Measurements from ENCODE around the gene TRIM60.
"Not testable (repeated sequence)": the region's sequence is repeated elsewhere in the genome, so short reads cannot be mapped to it uniquely, and the experiment has no call there.

TRIM60 gene

DNA sequence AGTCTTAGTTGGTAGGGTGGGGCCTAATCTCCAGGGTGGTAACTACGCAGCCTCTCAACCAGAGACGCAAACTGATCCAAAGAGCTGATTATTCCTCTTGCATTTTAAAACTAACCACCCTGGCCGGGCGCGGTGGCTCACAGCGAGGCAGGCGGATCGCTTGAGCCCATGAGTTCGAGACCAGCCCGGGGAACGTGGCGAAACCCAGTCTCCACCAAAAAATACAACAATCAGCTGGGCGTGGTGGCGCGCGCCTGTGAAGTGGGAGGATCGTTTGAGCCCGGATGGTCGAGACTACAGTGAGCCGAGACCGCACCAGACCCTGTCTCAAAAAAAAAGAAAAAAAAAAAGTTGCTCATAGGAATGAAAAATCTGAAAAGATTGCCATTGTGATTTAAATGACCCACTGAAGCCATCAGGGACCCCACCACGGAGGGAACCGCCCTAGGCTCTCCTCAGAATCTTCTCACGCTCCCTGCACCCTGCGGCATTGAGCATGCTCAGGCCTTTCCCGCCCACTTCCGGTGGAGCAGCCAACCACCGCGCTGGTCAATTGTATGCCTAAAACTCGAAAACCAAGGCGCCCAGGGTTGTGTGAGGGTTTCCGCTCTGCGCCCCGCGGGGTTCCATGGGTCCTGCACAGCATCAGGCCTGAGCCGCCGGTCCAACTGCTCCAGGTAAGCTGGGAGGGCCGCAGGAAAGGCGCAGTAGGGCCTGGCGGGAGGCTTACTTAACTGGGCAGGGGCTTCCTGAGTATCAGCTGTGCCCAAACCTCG is at the start of gene TRIM60:
TRIM60 (plus strand) TSS at position 564 of the 776 bp plus-strand sequence. CDS start 8,074 bp downstream, outside the sequence.
- no peak for DNase-seq (ENCODE audit: low spot score)

GRCh38 chr4:164989471-164989870 is 42.3 kb upstream of the TRIM60 start:
- DNase-seq (ENCODE audit: low spot score) = no peak

DNA sequence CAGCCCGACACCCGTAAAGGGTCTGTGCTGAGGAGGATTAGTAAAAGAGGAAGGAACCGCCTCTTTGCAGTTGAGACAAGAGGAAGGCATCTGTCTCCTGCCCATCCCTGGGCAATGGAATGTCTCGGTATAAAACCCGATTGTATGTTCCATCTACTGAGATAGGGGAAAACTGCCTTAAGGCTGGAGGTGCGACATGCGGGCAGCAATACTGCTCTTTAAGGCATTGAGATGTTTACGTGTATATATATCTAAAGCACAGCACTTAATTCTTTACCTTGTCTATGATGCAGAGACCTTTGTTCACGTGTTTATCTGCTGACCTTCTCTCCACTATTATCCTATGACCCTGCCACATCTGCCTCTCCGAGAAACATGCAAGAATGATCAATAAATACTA is 41.0 kb upstream of the TRIM60 start:
- not testable (repeated sequence) for DNase-seq (ENCODE audit: low spot score)

DNA sequence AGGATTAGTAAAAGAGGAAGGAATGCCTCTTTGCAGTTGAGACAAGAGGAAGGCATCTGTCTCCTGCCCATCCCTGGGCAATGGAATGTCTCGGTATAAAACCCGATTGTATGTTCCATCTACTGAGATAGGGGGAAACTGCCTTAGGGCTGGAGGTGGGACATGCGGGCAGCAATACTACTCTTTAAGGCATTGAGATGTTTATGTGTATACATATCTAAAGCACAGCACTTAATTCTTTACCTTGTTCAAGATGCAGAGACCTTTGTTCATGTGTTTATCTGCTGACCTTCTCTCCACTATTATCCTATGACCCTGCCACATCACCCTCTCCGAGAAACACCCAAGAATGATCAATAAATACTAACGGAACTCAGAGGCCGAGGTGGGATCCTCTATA is 35.7 kb upstream of the TRIM60 start:
- not testable (repeated sequence) for DNase-seq (ENCODE audit: low spot score)

GRCh38 chr4:164997324-164997723 is 34.5 kb upstream of the TRIM60 start:
- DNase-seq (ENCODE audit: low spot score) = no peak

GRCh38 chr4:164997941-164998340 is 33.9 kb upstream of the TRIM60 start:
- no peak for DNase-seq (ENCODE audit: low spot score)

DNA sequence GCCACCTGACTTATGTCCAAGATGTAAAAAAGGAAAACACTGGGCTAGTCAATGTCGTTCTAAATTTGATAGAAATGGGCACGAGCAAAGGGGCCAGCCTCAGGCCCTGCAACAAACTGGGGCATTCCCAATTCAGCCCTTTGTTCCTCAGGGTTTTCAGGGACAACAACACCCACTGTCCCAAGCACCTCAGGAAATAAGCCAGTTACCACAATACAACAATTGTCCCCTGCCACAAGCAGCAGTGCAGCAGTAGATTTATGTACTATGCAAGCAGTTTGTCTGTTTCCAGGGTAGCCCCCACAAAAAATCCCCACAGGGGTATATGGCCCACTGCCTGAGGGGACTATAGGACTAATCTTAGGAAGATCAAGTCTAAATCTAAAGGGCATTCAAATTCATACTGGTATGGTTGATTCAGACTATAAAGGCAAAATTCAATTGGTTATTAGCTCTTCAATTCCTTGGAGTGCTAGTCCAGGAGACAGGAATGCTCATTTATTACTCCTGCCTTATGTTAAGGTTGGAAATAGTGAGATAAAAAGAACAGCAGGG is 33.2 kb upstream of the TRIM60 start:
- not testable (repeated sequence) for DNase-seq (ENCODE audit: low spot score)

GRCh38 chr4:165001957-165002356 is 29.8 kb upstream of the TRIM60 start:
- not testable (repeated sequence) for DNase-seq (ENCODE audit: low spot score)

- DNase-seq (ENCODE audit: low spot score) = no peak
Observed at GRCh38 chr4:165005352-165005925, 26.4 kb upstream of the TRIM60 start.

- no peak for DNase-seq (ENCODE audit: low spot score)
Observed at GRCh38 chr4:165006456-165006855, 25.3 kb upstream of the TRIM60 start.

DNA sequence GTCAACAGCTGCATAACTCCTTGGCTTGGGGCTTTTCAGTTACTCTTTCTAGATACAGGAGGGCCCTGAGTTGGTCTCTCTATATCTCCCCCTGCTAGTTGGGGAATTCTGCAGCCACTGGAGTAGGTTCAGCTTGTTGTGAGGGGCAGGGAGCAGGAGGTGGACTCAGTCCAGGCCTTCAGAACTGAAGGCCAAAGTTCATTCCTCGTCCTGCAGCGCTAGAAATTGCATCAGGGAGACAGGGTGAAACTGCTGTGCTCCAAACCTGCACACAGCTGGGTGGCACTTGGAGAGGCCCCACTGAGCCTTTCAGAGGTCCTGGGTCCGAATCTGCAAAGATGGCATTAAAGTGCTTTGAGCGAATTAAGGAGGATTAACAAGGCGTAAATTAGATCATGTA is 24.9 kb upstream of the TRIM60 start:
- no peak for DNase-seq (ENCODE audit: low spot score)

DNA sequence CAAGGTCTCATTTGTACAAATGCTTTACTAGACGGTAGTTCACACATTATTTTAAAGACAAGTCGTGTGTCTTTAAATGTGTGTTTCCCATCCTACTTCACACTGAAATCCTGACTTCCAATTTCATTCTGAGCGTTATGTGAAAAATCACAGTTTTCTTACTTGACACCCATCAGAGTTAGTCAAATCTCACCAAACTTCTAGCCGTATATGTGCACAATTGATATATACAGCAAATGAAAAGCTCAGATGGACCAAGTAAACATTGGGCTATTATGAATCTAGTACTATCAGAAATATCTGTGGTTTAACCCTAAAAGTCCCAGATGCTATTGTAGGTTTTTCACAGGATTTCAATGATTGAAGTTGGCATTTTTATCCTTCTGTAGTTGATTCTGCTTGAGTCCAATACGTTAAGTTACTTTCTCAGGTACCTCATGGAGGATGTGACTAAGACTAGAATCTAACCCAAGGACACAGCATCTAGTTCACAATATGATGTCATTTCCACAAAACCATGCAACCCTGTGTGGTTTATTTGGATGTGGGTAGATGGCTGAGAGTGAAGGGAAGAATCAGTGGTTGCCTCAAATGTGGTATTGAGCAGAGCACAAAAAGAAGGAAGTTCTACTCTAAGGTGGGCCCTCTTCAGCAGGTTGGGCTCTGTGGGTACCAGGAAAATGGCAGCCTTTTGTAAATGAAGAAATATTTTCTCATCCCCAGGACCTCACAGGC is 22.1 kb upstream of the TRIM60 start:
- no peak for DNase-seq (ENCODE audit: low spot score)

DNA sequence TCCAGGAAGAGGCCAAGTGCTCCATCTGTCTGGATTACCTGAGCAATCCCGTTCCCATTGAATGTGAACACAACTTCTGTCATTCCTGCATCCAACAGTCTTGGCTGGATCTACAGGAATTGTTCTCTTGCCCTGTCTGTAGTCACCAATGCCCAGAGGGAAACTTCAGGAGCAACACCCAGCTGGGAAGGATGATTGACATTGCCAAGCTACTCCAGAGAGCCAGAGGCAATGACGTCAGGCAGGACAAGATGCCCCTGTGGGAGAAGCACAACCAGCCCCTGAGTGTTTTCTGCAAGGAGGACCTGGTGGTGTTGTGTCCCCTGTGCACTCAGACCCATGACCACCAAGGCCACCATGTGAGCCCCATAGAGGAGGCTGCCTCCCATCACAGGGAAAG is 21.3 kb upstream of the TRIM60 start:
- no peak for DNase-seq (ENCODE audit: low spot score)

GRCh38 chr4:165010991-165011390 is 20.8 kb upstream of the TRIM60 start:
- no peak for DNase-seq (ENCODE audit: low spot score)

DNA sequence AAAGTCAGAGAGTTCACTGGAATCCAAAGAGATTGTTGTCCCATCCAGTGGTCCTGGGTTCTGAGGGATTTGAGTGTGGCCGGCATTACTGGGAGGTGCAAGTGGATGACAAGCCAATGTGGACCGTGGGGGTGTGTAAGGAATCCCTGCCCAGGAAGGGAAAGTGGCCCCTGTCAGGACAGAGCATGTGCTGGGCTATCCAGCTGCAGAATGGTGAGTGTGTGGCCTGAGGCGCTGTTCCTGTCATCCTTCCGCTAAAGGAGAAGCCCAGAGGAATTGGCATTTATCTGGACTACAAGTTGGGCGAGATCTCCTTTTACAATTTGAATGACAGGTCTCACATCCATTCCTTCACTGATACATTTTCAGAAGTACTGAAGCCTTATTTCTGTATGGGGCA is 20.4 kb upstream of the TRIM60 start:
- DNase-seq (ENCODE audit: low spot score) = no peak

DNA sequence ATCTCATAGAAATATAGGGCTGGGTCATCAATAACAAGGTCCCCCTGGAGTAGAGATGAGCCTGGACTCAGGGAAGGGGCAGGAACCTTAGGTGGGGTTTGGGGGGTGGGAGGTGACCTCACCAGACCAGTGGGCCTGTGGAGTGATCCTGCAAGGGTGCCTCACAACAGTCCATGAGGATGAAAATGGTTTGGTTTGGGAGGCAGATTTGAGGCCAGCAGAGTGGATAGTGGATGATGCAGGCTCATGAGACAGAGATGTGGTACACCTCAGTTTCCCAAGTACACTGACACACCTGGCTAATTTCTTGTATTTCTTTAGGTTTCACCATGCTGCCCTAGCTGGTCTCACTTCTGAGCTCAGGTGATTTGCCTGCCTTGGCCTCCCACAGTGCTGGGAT is 18.1 kb upstream of the TRIM60 start:
- no peak for DNase-seq (ENCODE audit: low spot score)

DNA sequence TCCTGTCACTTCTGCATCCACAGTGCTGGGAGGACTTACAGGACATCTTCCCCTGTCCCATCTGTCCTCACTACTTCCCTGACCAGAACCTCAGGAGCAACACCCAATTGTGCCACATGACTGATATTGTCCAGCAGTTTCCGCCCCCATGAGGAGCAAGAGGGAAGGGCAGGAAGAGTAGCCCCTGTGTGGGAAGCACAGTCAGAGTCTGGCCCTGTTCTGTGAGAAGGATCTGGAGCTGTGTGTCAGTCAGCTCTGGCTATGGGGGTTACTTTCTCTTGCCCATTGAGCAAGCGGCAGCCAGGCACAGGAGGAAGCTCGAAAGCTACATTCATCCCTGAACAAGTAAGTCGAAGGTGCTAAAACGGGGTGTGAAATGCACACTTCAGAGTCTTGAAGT is 14.8 kb upstream of the TRIM60 start:
- DNase-seq (ENCODE audit: low spot score) = no peak

DNA sequence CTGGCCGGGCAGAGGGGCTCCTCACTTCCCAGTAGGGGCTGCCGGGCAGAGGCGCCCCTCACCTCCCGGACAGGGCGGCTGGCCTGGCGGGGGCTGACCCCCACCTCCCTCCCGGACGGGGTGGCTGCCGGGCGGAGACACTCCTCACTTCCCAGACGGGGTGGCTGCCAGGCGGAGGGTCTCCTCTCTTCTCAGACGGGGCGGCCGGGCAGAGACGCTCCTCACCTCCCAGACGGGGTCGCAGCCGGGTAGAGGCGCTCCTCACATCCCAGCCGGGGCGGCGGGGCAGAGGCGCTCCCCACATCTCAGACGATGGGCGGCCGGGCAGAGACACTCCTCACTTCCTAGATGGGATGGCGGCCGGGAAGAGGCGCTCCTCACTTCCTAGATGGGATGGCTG is 11.8 kb upstream of the TRIM60 start:
- DNase-seq (ENCODE audit: low spot score) = not testable (repeated sequence)

DNA sequence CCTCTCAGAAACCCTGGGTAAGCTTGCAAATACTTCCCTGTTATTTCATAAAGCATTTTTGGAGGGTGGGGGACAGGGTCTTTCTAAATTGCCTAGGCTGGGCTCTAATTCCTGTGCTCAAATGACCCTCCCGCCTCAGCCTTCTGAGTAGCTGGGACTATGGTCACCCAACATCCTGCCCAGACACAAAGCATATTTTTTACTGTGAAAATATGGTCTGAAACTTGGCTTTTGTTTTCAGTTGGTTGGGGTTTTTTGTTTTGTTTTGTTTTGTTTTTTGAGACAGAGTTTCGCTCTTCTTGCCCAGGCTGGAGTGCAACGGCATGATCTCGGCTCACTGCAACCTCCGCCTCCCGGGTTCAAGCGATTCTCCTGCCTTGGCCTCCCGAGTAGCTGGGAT is 6.0 kb upstream of the TRIM60 start:
- DNase-seq (ENCODE audit: low spot score) = not testable (repeated sequence)

GRCh38 chr4:165027762-165028402 is 3.9 kb upstream of the TRIM60 start:
- no peak for DNase-seq (ENCODE audit: low spot score)

GRCh38 chr4:165048170-165048569 is 16.4 kb downstream of the TRIM60 start:
- no peak for DNase-seq (ENCODE audit: low spot score)

DNA sequence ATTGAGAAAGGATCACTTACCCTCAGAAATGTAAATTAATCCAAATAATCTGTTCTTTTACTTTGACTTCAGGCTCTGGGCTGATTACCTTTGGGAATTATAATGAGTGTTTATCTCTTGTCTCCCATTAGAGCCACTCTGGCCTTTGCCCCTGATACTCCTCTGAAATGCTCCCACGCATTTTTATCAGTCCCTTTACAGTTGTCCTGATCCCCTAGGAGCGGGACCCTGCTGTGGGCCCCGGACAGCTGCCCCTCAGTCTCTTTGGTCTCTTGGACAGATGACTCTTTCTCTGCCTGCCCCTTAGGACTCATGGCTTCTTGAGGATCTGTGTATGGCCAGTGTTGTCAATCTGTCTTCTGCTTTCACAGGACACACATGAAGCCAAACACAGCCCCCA is 20.8 kb downstream of the TRIM60 start:
- DNase-seq (ENCODE audit: low spot score) = no peak

Data from GM03348 (cell line).